ENCODE data around the gene MRAP2. TPM values are rescaled to one million over a fixed set of nuclear protein-coding genes. Genes with fewer than 3 reads are reported as not detected.

MRAP2 gene
- total RNA-seq, 1 donor from 2014 or later, result 47.3 TPM

DNA sequence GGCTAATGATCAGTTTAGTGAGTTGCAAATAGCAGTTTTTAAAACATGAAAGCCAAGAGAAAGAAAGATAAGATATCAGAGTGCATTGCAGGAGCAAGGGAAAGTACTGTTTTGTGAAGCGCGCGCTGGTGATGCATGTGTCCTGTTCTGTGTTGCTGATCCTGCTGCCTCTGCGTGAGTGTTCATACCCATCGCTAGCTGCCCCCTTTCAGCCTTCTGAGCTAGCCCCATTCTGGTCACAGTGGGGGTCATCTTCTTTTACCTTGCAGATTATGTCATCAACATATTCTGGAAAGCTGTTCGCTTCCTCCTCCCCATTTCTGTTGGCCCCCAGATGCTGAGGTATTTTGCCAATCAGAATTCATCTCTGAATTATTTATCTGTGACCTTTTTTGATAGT, 1.9 kb downstream of the MRAP2 start:
- peak overlapping the region; percentile 52 to 88 for H3K4me3 ChIP-seq
- H3K27me3 ChIP-seq, result no peaks in the 10 kb centered on the region
- TF ChIP-seq CTCF (IDR thresholded peaks at IDR 0.05), result no peak
- H3K4me1 ChIP-seq, result peaks cover 0 to 34% of the 10 kb centered on the region in 2 donors
- no peak for DNase-seq (ENCODE audit: low spot score in 2 of 2)
- no peaks in the 10 kb centered on the region for H3K9me3 ChIP-seq
- H3K36me3 ChIP-seq, result no peaks in the 10 kb centered on the region
- intact Hi-C loops (cut with DNase I), result loop anchor here (2.0 kb wide), 1 partner anchor 15 kb away; no protein-coding TSS in a partner anchor
- peak overlapping the region in 1 of 2 donors; percentile 87 for H3K27ac ChIP-seq

DNA sequence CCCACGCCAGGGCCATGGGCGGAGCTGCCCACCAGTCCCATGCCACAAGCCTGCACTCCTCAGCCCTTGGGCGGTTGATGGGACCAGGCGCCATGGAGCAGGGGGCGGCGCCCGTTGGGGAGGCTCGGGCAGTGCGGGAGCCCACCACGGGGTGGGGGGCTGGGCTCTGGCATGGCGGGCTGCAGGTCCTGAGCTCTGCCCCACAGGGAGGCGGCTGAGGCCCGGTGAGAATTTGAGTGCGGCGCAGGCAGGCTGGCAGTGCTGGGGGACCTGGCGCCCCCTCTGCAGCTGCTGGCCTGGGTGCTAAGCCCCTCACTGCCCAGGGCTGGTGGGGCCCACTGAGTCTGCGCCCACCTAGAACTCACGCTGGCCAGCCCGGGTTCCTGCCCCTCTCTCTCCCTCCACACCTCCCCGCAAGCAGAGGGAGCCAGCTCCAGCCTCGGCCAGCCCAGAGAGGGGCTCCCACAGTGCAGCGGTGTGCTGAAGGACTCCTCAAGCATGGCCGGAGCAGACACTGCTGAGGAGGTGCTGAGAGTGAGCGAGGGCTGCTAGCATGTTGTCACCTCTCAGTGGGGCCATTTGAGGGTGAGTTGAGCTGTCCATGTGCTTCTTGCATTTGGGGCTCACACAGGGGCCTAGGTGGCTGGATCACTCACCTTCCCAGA, 4.0 kb downstream of the MRAP2 start:
- intact Hi-C loops (cut with DNase I), result no loop called here
- Histone ChIP-seq H3K36me3 (no peaks in the 10 kb centered on the region), H3K27ac (peak overlapping the region; percentile 40 to 44), H3K27me3 (no peaks in the 10 kb centered on the region), H3K4me3 (no peak overlapping the region), H3K9me3 (no peaks in the 10 kb centered on the region), H3K4me1 (peaks cover 0 to 39% of the 10 kb centered on the region in 2 donors)
- no peak for DNase-seq (ENCODE audit: low spot score in 2 of 2)
- TF ChIP-seq CTCF (IDR thresholded peaks at IDR 0.05), result no peak

DNA sequence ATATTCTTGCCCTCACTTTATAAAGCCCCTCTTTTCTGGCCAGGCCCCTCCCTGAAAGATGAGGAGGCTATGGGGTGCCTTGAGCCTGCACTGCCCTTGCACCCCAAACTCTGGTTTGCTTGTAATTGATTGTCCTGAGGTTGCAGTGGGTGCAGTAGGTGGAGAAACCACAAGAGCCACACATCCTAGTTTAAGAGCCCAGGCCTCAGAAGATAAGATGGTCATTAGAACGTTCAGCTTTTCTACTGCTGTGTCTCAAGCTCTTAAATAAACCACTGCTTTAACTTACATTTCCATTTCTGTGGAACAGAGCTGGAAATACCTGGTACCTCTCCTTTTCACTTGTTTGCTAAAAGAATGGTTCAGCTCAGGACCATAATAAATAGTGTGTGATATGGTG, 9.0 kb downstream of the MRAP2 start:
- intact Hi-C loops (cut with DNase I), result no loop called here
- Histone ChIP-seq H3K4me1 (peaks cover 4 to 38% of the 10 kb centered on the region in 2 donors), H3K9me3 (no peaks in the 10 kb centered on the region), H3K36me3 (peaks cover 0 to 2% of the 10 kb centered on the region in 2 donors), H3K27ac (peak overlapping the region; percentile 53 to 74), H3K4me3 (no peak overlapping the region), H3K27me3 (no peaks in the 10 kb centered on the region)
- no peak for DNase-seq (ENCODE audit: low spot score in 2 of 2)
- TF ChIP-seq CTCF (IDR thresholded peaks at IDR 0.05), result no peak

- no peak for DNase-seq (ENCODE audit: low spot score in 2 of 2)
- no peak for TF ChIP-seq CTCF (IDR thresholded peaks at IDR 0.05)
- Histone ChIP-seq H3K4me3 (no peak overlapping the region), H3K27me3 (no peaks in the 10 kb centered on the region), H3K4me1 (peaks cover 4 to 29% of the 10 kb centered on the region in 2 donors), H3K9me3 (no peaks in the 10 kb centered on the region), H3K27ac (peak overlapping the region; percentile 53 to 74), H3K36me3 (peaks cover 0 to 2% of the 10 kb centered on the region in 2 donors)
- intact Hi-C loops (cut with DNase I), result no loop called here
These were observed 10.0 kb downstream of the MRAP2 start for GRCh38 chr6:84043555-84043954.

DNA sequence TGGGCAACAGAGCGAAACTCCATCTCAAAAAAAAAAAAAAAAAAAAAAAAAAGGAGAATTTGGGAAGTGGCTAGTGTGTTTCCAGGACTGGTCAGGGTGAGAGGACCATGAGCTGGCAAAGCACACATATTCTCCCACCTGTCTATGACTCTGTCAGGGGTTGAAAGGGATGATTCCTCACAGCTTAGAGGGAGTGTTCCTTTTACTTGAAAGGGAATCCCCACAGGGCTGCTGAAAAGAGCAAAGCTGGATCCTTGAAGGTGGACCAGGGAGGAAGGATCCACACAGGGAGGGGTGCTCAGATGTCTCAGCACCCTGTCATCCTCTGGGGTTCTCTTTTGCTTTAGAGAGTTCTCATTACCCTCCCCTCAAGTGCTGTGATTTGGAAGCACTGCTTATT, 13.2 kb downstream of the MRAP2 start:
- peaks cover 7 to 26% of the 10 kb centered on the region in 2 donors for H3K4me1 ChIP-seq
- peaks cover 0 to 2% of the 10 kb centered on the region in 2 donors for H3K36me3 ChIP-seq
- no peak for TF ChIP-seq CTCF (IDR thresholded peaks at IDR 0.05)
- no peak for DNase-seq (ENCODE audit: low spot score in 2 of 2)
- no peaks in the 10 kb centered on the region for H3K9me3 ChIP-seq
- no peak overlapping the region for H3K4me3 ChIP-seq
- intact Hi-C loops (cut with DNase I), result no loop called here
- H3K27me3 ChIP-seq, result no peaks in the 10 kb centered on the region
- H3K27ac ChIP-seq, result peak overlapping the region in 1 of 2 donors; percentile 36
